Omental fat pad (tissue), 4 donors: ENCODE results near the gene CENPB. TPM values are rescaled to one million over a fixed set of nuclear protein-coding genes. Genes with fewer than 3 reads are reported as not detected.

Source experiments
- ATAC-seq: fragments of 150-250 bp; one replicate; pipeline ENCODE4 v1.9.1; 2016; ENCODE audit warnings: mild to moderate bottlenecking, moderate library complexity; ENCODE audit not compliant: low FRiP score
- DNase-seq: peaks from one replicate; pipeline ENCODE4 v3.0.0-alpha.2; 2019; ENCODE audit warnings: low spot score
- total RNA-seq, 4 donors: library from RNA; depleted of rRNA; stranded (reverse); fragments of >200 nt; gene quantifications; one replicate each; pipeline ENCODE4 v1.1.0, GENCODE V29; 2016
- TF ChIP-seq, protein P1 (sequence below), 3 donors: fragments of 450-650 bp; IDR thresholded peaks; one replicate each; pipeline ENCODE4 v1.5.1; 2016 to 2017; ENCODE audit warnings: antibody characterized with exemption in 3 of 3, mild to moderate bottlenecking in 3 of 3, moderate library complexity in 2 of 3

CENPB gene
- total RNA-seq, 4 donors from 2014 or later: 52.2 to 98.4 (median 76.8) TPM

DNA sequence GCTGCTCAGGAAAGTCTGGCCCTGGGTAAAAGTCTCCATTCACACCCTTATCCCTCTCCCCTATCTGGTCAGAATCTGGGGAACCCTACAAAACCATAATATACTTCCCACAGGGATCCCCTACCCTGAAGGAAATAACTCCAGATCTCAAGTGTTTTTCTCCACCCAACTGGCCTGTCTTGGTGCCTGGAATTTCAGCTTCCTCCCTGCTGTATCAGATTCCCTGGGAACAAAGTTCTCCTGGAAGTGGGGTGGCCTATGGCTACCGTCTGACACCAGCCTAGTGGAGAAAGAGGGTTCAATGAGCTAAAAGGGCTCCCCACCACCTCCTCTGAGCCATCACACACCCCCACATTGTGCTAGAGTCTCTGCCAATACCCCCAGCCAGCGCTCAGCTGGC, 39.1 kb downstream of the CENPB start:
- ATAC-seq: no peak

DNA sequence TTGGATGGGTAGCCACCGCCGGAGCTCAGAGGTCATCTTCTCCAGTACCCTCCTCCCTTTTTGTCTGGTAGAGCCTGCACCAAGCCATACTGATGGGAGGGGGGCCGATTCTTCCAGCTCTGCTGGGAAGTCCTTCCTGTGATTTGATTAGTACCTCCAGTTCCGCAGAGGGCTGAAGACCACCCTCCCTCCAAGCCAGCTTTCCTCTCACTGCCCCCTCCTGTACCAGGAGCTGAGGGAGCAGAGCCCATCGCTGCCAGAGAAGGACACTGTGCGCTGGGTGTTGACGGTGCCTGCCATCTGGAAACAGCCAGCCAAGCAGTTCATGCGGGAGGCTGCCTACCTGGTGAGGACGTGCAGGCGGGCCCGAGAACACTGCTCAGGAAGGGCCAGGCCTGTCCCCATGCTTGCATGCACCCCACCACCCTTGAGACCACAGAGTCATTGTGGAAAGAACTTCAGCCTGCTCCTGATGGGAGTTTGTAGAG, 40.8 kb downstream of the CENPB start:
- no peak for DNase-seq
- ATAC-seq: no peak
- TF ChIP-seq, protein P1, sequence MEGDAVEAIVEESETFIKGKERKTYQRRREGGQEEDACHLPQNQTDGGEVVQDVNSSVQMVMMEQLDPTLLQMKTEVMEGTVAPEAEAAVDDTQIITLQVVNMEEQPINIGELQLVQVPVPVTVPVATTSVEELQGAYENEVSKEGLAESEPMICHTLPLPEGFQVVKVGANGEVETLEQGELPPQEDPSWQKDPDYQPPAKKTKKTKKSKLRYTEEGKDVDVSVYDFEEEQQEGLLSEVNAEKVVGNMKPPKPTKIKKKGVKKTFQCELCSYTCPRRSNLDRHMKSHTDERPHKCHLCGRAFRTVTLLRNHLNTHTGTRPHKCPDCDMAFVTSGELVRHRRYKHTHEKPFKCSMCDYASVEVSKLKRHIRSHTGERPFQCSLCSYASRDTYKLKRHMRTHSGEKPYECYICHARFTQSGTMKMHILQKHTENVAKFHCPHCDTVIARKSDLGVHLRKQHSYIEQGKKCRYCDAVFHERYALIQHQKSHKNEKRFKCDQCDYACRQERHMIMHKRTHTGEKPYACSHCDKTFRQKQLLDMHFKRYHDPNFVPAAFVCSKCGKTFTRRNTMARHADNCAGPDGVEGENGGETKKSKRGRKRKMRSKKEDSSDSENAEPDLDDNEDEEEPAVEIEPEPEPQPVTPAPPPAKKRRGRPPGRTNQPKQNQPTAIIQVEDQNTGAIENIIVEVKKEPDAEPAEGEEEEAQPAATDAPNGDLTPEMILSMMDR (IDR thresholded peaks at IDR 0.05): no peak

More for the DNA sequence above, 39.1 kb downstream of the CENPB start:
- TF ChIP-seq, protein P1 (IDR thresholded peaks at IDR 0.05): no peak
- no peak for DNase-seq

DNA sequence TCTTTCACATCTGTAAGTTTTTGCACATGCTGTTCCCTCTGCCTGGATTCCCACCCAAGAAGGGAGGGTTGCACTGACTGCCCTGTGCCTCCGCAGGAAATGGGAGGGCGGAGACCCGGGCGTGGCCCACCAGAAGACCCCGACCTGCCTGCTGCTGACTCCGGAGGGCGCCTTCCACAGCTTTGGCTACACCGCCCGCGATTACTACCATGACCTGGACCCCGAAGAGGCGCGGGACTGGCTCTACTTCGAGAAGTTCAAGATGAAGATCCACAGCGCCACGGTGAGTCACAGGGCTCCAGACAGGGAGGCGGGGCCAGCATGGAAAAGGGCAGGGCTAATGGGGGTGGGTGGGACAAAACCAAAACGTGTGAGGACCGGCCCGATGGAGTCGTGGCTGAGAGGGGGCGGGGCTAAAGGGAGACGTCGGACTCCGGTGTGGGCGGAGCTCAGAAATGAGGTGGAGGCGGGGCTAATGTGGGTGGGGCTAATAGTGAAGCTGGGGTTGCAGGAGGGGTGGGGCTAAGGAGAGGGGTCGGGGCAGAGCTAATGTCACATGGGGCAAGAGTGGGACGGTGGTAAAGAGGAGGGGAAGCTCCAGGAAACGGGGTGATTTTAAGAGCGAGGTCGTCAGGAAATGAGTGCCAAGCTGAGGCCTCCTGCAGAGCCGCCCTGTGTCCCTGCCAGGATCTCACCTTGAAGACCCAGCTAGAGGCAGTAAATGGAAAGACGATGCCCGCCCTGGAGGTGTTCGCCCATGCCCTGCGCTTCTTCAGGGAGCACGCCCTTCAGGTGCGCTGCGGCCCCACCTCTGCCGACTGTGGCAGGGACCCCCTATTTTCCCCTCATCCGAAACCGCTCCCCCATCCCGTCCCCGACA, 41.5 kb downstream of the CENPB start:
- no peak for DNase-seq
- ATAC-seq: no peak
- TF ChIP-seq, protein P1 (IDR thresholded peaks at IDR 0.05): no peak

DNA sequence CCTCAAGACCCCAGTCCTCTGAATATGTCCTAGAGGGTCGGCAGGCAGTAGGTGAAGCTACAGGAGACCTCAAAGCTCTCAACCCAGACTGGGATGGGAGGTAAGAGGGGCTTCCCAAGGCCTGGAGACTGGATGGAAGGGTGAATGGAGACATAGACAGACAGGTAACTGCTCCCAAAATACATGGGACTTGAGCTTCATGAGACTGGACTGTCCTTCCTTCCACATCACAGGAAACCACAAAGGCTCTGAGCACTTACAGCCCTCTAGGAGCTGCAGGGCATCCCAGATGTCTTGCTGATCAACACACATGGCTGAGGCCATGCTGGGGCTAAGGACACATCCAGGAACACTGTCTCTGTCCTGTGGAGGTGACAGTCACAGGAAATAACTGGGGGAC, 42.5 kb downstream of the CENPB start:
- DNase-seq (no peak), ATAC-seq (no peak)
- TF ChIP-seq, protein P1 (IDR thresholded peaks at IDR 0.05): no peak

DNA sequence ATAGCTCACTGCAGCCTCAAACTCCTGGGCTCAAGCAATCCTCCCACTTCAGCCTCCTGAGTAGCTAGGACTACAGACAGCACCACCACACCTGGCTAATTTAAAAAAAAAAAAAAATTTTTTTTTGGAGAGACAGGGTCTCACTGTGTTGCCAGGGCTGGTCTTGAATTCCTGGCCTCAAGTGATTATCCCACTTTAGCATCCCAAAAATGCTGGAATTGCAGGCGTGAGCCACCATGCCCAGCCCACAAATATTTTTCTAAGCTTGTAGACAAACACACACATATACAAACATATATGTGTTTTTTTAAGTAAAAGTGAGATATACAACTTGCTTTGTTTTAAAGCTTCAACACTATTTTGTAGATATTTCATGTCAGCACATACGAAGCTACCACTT, 43.3 kb downstream of the CENPB start:
- TF ChIP-seq, protein P1 (IDR thresholded peaks at IDR 0.05): no peak
- no peak for DNase-seq
- ATAC-seq: no peak

DNA sequence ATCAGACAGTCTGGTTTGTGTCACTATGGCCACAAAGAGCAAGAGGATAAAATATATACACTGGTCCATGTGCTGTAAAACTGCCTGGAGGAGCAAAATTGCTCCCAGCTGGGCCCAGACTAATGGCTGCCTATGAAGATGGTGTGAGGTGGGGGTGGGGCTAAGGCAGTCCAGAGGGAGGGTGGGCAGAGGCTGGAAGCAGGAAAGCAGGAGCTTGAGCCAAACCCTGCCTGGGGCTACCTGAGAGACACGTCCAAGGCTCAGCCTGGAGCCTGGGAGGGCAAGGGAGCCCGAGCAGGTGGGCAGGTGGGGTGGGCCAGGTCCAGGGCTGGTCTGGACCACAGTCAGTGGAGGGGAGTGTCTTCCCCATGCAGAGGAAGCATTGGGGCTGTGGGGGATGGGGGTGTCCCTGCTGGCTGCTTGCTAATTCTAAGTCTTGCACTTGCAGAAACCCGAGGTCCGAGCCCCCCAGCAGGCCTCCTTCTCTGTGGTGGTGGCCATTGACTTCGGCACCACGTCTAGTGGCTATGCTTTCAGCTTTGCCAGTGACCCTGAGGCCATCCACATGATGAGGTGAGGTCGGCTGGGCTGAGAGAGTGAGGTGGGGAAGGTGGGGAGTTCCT, 44.6 kb downstream of the CENPB start:
- TF ChIP-seq, protein P1 (IDR thresholded peaks at IDR 0.05): no peak
- DNase-seq: no peak
- no peak for ATAC-seq
